WI38 (cell line): ENCODE data around the gene LRRC8E.

Source experiments
- H3K4me3 ChIP-seq: 2 replicates; pipeline ENCODE4 v1.5.1; 2011; ENCODE audit warnings: low read depth, mild to moderate bottlenecking, control low read depth, low read length
- CTCF ChIP-seq: IDR thresholded peaks from 2 replicates; pipeline ENCODE4 v1.5.1; 2012; ENCODE audit warnings: low read depth, mild to moderate bottlenecking, control low read depth, low read length

Gene LRRC8E

GRCh38 chr19:7870571-7871436, 17.5 kb upstream of the LRRC8E start:
- TF ChIP-seq CTCF = no peak
- H3K4me3 ChIP-seq = no peak overlapping the region

GRCh38 chr19:7871437-7872305, 16.6 kb upstream of the LRRC8E start:
- no peak for TF ChIP-seq CTCF
- peak overlapping the region; percentile 26 for H3K4me3 ChIP-seq

GRCh38 chr19:7872306-7873204, 15.8 kb upstream of the LRRC8E start:
- H3K4me3 ChIP-seq = no peak overlapping the region
- TF ChIP-seq CTCF = no peak

- TF ChIP-seq CTCF = no peak
- no peak overlapping the region for H3K4me3 ChIP-seq
Measured at GRCh38 chr19:7873304-7874075, 14.8 kb upstream of the LRRC8E start.

GRCh38 chr19:7874076-7874896, 14.0 kb upstream of the LRRC8E start, which contains the start of gene PRR36:
Gene PRR36 (minus strand): TSS chr19:7874390. CDS start chr19:7873689, 701 bp downstream.
- no peak for TF ChIP-seq CTCF
- no peak within 1 kb of the TSS; the same call in 1 of the 2 replicates for H3K4me3 ChIP-seq
